Amniotic epithelial cell (primary cell): ENCODE results near the gene ZIC1.

ENCODE experiments used
- DNase-seq: peaks from one replicate; pipeline ENCODE4 v3.0.0-alpha.2; 2010; ENCODE audit warnings: low read depth

ZIC1 gene

GRCh38 chr3:147422601-147423536 is 13.7 kb downstream of the ZIC1 start:
- DNase-seq = no peak

GRCh38 chr3:147423537-147423797 is 14.3 kb downstream of the ZIC1 start:
- no peak for DNase-seq

- DNase-seq = no peak
Measured at GRCh38 chr3:147423798-147424580, 14.8 kb downstream of the ZIC1 start.

- no peak for DNase-seq
Measured at GRCh38 chr3:147424581-147425387, 15.6 kb downstream of the ZIC1 start.

GRCh38 chr3:147425388-147425850 is 16.3 kb downstream of the ZIC1 start:
- DNase-seq = no peak

GRCh38 chr3:147426931-147427330 is 17.8 kb downstream of the ZIC1 start:
- DNase-seq = no peak

GRCh38 chr3:147427746-147428145 is 18.6 kb downstream of the ZIC1 start:
- DNase-seq = no peak

GRCh38 chr3:147428326-147428725 is 19.2 kb downstream of the ZIC1 start:
- DNase-seq = no peak

- no peak for DNase-seq
Measured at GRCh38 chr3:147428754-147429153, 19.6 kb downstream of the ZIC1 start.

GRCh38 chr3:147431751-147432150 is 22.6 kb downstream of the ZIC1 start:
- no peak for DNase-seq

- no peak for DNase-seq
Measured at GRCh38 chr3:147447224-147447623, 38.1 kb downstream of the ZIC1 start.

GRCh38 chr3:147449669-147450068 is 40.5 kb downstream of the ZIC1 start:
- DNase-seq = no peak

GRCh38 chr3:147458995-147459704 is 50.0 kb downstream of the ZIC1 start:
- DNase-seq = no peak

- DNase-seq = no peak
Measured at GRCh38 chr3:147462856-147463255, 53.7 kb downstream of the ZIC1 start.
